Calu3 (cell line): ENCODE results near the gene SLX9. TPM values are rescaled to one million over a fixed set of nuclear protein-coding genes. Genes with fewer than 3 reads are reported as not detected.

Experiments
- BruUV-seq: library from RNA; stranded (reverse); fragments of 400-500 nt; replicated peaks from 2 replicates; lab custom pipeline; 2021; lab: Mats Ljungman, UMichigan
- CTCF ChIA-PET: fragments of 300-600 bp; sonication (Branson Sonifier 250); formaldehyde crosslinking; loops from one replicate; lab custom pipeline; 2022; ENCODE audit warnings: antibody characterized with exemption; lab: Charles Lee
- DNase-seq: peaks from one replicate; pipeline ENCODE4 v3.0.0; 2022
- H3K27ac Mint-ChIP-seq: one replicate; pipeline ENCODE4 v1.8.0; 2022; ENCODE audit warnings: mixed read lengths; ENCODE audit not compliant: unreplicated experiment
- H3K27me3 Mint-ChIP-seq: one replicate; pipeline ENCODE4 v1.8.0; 2022; ENCODE audit warnings: mixed read lengths; ENCODE audit not compliant: unreplicated experiment
- H3K36me3 Mint-ChIP-seq: one replicate; pipeline ENCODE4 v1.8.0; 2022; ENCODE audit warnings: mild to moderate bottlenecking, moderate library complexity, mixed read lengths; ENCODE audit not compliant: insufficient read depth, unreplicated experiment
- H3K4me1 Mint-ChIP-seq: one replicate; pipeline ENCODE4 v1.8.0; 2022; ENCODE audit warnings: mild to moderate bottlenecking, low read depth, mixed read lengths; ENCODE audit not compliant: unreplicated experiment
- H3K4me3 Mint-ChIP-seq: one replicate; pipeline ENCODE4 v1.8.0; 2022; ENCODE audit warnings: mild to moderate bottlenecking, low read depth, moderate library complexity, mixed read lengths; ENCODE audit not compliant: unreplicated experiment
- H3K9me3 Mint-ChIP-seq: one replicate; pipeline ENCODE4 v1.8.0; 2022; ENCODE audit warnings: low read depth, mixed read lengths; ENCODE audit not compliant: unreplicated experiment
- intact Hi-C: fragments of 100-400 bp; cut with micrococcal nuclease; formaldehyde crosslinking; loops from one replicate; pipeline ENCODE4 v1.10.0; 2022; ENCODE audit not compliant: unreplicated experiment
- total RNA-seq: library from RNA; stranded (reverse); gene quantifications from 2 replicates; pipeline ENCODE4 v1.2.3, GENCODE V29; 2022
- TF ChIP-seq, protein P1 (sequence below): fragments of 200-600 bp; IDR thresholded peaks from one replicate; pipeline ENCODE4 v1.8.0; 2022; ENCODE audit warnings: antibody characterized with exemption; ENCODE audit not compliant: unreplicated experiment

Gene SLX9
- total RNA-seq, 1 experiment from 2014 or later, result 24.6 TPM

DNA sequence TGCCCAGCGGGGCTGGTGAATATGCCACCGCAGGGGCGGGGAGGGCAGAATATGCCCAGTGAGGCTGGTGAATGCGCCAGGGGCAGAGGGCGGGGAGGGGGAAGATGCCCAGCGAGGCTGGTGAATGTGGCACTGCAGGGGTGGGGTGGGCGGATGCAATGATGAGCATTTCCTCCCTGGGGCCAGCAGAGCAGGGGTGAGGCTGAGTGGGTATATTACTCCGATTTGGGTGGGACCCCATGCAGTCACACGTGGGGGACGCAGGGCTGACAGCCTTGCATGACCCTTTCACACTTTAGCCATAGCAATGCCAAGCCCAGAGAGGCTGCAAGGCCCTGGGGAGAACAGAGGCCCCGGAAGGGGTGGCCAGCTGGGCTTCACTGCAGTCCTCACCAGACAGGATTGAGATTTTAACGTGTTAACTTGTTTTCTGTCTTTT, 9.3 kb upstream of the SLX9 start:
- Mint-ChIP-seq H3K9me3 (no peaks in the 10 kb centered on the region), H3K27ac (no peak overlapping the region), H3K36me3 (peaks cover 13% of the 10 kb centered on the region), H3K4me3 (no peak overlapping the region), H3K27me3 (peaks cover 40% of the 10 kb centered on the region), H3K4me1 (peaks cover 26% of the 10 kb centered on the region)
- no peak for DNase-seq
- CTCF ChIA-PET, result no interaction called here
- BruUV-seq, result no TSS peak
- TF ChIP-seq, protein P1, sequence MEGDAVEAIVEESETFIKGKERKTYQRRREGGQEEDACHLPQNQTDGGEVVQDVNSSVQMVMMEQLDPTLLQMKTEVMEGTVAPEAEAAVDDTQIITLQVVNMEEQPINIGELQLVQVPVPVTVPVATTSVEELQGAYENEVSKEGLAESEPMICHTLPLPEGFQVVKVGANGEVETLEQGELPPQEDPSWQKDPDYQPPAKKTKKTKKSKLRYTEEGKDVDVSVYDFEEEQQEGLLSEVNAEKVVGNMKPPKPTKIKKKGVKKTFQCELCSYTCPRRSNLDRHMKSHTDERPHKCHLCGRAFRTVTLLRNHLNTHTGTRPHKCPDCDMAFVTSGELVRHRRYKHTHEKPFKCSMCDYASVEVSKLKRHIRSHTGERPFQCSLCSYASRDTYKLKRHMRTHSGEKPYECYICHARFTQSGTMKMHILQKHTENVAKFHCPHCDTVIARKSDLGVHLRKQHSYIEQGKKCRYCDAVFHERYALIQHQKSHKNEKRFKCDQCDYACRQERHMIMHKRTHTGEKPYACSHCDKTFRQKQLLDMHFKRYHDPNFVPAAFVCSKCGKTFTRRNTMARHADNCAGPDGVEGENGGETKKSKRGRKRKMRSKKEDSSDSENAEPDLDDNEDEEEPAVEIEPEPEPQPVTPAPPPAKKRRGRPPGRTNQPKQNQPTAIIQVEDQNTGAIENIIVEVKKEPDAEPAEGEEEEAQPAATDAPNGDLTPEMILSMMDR, result no peak
- intact Hi-C loops, result loop anchor here (10.0 kb wide), 1 partner anchor 126 kb away; the partner anchor contains the start of gene UBE2G2

DNA sequence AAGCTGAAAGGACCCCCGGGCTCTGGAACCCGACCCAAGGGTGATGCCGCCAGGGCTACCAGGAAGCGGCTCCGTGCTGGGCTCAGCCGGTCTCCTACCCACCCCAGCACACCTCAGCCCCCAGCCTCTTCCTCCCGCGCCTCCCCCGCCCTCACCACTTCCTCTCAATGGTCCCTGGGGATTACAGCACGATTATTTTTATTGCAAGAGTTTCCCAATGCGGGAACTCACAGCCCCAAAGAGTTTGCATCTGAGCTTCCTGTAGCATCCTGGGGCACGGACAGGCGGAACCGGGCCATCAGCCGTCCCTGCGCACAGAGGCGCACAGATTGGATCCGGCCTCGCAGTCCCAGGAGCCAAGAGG, 8.7 kb upstream of the SLX9 start:
- no peaks in the 10 kb centered on the region for H3K9me3 Mint-ChIP-seq
- TF ChIP-seq, protein P1, result no peak
- H3K27me3 Mint-ChIP-seq, result peaks cover 40% of the 10 kb centered on the region
- intact Hi-C loops, result loop anchor here (10.0 kb wide), 1 partner anchor 126 kb away; the partner anchor contains the start of gene UBE2G2
- peaks cover 26% of the 10 kb centered on the region for H3K4me1 Mint-ChIP-seq
- no TSS peak for BruUV-seq
- peaks cover 13% of the 10 kb centered on the region for H3K36me3 Mint-ChIP-seq
- no peak for DNase-seq
- no peak overlapping the region for H3K4me3 Mint-ChIP-seq
- CTCF ChIA-PET, result no interaction called here
- no peak overlapping the region for H3K27ac Mint-ChIP-seq

DNA sequence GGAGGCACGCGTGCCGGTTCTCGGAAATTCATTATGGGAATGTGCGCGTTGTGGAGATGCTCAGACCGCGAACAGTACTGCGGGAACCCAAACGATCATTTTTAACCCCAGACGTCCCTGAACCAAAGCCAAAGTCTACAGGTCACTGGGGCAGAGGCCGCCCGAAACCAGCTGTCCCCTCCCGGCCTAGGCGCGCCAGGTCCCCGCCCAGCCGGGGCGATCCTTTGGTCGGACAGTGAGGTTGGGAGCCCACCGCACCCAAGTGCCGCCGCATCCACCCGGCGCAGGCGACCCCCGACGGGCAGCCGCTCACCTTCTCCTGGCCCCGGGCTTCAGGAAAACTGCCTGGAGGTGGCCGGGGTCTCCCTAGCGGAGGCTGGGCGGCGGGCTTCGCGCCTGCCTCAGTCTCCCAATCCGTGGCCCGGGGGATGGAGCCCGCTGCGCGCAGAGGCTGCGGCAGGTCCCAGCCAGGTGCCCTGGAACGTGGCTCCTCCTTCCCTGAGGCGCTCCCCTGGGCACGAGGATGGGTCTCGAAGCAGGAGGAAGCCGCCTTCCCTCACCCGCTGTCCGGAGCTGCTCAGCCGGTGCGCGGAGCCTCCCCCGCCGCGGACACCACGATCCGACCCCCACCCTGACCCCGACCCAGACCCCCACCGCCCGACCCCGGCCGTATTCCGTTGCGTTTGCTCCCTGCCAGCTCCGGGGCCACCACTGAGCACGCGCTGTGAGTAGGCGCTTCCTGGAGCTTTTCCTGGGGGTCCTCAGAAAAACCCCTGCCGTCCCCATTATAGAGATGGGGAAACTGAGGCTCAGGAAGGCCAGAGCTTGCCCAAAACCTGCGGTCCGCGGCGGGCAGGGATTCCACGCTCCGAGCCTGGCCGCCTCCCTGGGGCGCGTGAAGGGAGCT, 8.1 kb upstream of the SLX9 start:
- Mint-ChIP-seq H3K36me3 (peaks cover 13% of the 10 kb centered on the region), H3K4me1 (peaks cover 22% of the 10 kb centered on the region), H3K9me3 (no peaks in the 10 kb centered on the region), H3K4me3 (no peak overlapping the region), H3K27ac (no peak overlapping the region), H3K27me3 (peaks cover 40% of the 10 kb centered on the region)
- TF ChIP-seq, protein P1, result no peak
- no TSS peak for BruUV-seq
- CTCF ChIA-PET, result interaction anchor here (0.6 to 0.7 kb wide), 2 partner anchors 22 to 130 kb away, joined by 3 read pairs; no protein-coding TSS in a partner anchor
- intact Hi-C loops, result loop anchor here (10.0 kb wide), 1 partner anchor 127 kb away; the partner anchor contains the start of gene UBE2G2
- DNase-seq, result no peak

GRCh38 chr21:44932408-44933181, 7.2 kb upstream of the SLX9 start:
- BruUV-seq, result no TSS peak
- Mint-ChIP-seq H3K9me3 (no peaks in the 10 kb centered on the region), H3K4me3 (no peak overlapping the region), H3K27me3 (peaks cover 40% of the 10 kb centered on the region), H3K27ac (no peak overlapping the region), H3K4me1 (peaks cover 14% of the 10 kb centered on the region), H3K36me3 (peaks cover 13% of the 10 kb centered on the region)
- intact Hi-C loops, result loop anchor here (10.0 kb wide), 1 partner anchor 128 kb away; the partner anchor contains the start of gene UBE2G2
- CTCF ChIA-PET, result interaction anchor here (0.6 to 0.9 kb wide), 3 partner anchors 23 to 133 kb away, joined by 3 read pairs; no protein-coding TSS in a partner anchor
- DNase-seq, result peak; percentile 55
- TF ChIP-seq, protein P1, result peak; percentile 24
